PFSK-1 (cell line): Measurements from ENCODE around the gene PTRH1.

Experiments used
- FOXP2 ChIP-seq: optimal IDR thresholded peaks from 2 replicates; pipeline ENCODE3; 2011; ENCODE audit warnings: borderline replicate concordance, control low read depth, inconsistent platforms; ENCODE audit not compliant: insufficient read depth; ENCODE audit errors: extremely low read length, extremely low read depth
- POLR2AphosphoS5 ChIP-seq: IDR thresholded peaks from 2 replicates; pipeline ENCODE4 v1.6.1; 2012; ENCODE audit warnings: low read depth, mild to moderate bottlenecking, control low read depth, low read length, moderate library complexity
- SIN3A ChIP-seq: IDR thresholded peaks from 2 replicates; pipeline ENCODE4 v1.6.1; 2012; ENCODE audit warnings: mild to moderate bottlenecking, low read length, moderate library complexity, borderline replicate concordance; ENCODE audit not compliant: insufficient read depth
- TAF1 ChIP-seq: IDR thresholded peaks from 2 replicates; pipeline ENCODE4 v1.6.1; 2012; ENCODE audit warnings: low read length, control low read depth, borderline replicate concordance; ENCODE audit not compliant: insufficient read depth
- TF ChIP-seq, protein P1 (sequence below), 2 experiments: IDR thresholded peaks; 2 replicates each; pipeline versions ENCODE4 v1.6.1 to v1.8.0; 2011 to 2012; ENCODE audit warnings: low read depth in 2 of 2, low read length in 2 of 2, control low read depth in 1 of 2, inconsistent platforms in 1 of 2, mild to moderate bottlenecking in 1 of 2, moderate library complexity in 1 of 2; ENCODE audit not compliant: insufficient read depth in 1 of 2

PTRH1 gene

DNA sequence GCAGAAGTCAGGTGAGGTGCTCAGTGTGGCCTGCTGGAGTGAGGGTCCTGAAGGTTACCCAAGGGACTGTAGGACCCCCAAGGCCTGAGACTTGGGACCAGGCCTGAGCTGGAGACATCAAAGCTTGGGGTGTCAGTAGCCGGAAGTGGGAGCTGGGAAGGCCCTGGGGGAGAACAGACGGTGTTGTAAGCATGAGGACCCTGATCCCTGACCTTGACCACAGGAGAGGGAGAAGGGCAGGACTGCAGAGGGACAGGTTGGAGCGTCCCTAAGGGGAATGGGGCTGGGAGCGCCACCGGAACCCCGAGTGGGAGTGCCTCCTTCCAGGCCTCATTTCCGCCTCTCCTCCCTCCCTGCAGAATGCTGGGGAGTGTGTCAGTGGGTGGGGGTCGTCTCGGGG lies 949 bp upstream of the PTRH1 start:
- no peak for TF ChIP-seq SIN3A
- TF ChIP-seq FOXP2 = no peak
- TF ChIP-seq, protein P1, sequence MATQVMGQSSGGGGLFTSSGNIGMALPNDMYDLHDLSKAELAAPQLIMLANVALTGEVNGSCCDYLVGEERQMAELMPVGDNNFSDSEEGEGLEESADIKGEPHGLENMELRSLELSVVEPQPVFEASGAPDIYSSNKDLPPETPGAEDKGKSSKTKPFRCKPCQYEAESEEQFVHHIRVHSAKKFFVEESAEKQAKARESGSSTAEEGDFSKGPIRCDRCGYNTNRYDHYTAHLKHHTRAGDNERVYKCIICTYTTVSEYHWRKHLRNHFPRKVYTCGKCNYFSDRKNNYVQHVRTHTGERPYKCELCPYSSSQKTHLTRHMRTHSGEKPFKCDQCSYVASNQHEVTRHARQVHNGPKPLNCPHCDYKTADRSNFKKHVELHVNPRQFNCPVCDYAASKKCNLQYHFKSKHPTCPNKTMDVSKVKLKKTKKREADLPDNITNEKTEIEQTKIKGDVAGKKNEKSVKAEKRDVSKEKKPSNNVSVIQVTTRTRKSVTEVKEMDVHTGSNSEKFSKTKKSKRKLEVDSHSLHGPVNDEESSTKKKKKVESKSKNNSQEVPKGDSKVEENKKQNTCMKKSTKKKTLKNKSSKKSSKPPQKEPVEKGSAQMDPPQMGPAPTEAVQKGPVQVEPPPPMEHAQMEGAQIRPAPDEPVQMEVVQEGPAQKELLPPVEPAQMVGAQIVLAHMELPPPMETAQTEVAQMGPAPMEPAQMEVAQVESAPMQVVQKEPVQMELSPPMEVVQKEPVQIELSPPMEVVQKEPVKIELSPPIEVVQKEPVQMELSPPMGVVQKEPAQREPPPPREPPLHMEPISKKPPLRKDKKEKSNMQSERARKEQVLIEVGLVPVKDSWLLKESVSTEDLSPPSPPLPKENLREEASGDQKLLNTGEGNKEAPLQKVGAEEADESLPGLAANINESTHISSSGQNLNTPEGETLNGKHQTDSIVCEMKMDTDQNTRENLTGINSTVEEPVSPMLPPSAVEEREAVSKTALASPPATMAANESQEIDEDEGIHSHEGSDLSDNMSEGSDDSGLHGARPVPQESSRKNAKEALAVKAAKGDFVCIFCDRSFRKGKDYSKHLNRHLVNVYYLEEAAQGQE (IDR thresholded peaks at IDR 0.05; ENCODE audit: insufficient read depth in 1 of 2, low read depth in 2 of 2, low read length in 2 of 2) = no peak
- TF ChIP-seq TAF1 = no peak

DNA sequence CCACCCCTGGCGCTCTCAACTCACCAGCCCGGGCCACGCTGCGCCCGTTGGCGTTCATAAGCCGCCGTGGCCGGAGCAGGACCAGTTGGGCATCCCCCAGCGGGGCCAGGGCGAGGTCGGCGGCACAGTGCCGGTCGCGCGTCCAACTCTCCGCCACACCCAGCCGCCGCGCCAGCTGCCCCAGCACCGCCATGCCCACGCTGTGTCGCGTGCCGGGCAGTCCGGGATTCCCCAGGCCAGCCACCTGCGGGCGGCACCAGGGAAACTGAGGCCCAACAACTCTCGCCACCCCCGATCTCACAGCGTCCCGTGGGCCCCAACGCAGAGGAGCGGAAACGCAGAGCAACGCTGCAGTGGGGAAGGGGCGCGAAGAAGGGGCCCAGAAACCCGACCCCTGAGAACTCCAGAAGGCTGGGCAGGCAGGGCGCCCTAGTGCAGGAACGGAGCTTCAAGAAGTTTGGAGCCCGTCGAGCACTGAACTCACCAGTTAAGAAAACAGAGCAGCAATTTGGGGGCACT lies 453 bp downstream of the PTRH1 start:
- TF ChIP-seq SIN3A = no peak
- no peak for TF ChIP-seq POLR2AphosphoS5
- no peak for TF ChIP-seq TAF1
- TF ChIP-seq, protein P1 (IDR thresholded peaks at IDR 0.05; ENCODE audit: insufficient read depth in 1 of 2, low read depth in 2 of 2, low read length in 2 of 2) = no peak
- no peak for TF ChIP-seq FOXP2

GRCh38 chr9:127714020-127714750 lies 1.3 kb downstream of the PTRH1 start:
- TF ChIP-seq POLR2AphosphoS5 (no peak), FOXP2 (no peak), TAF1 (no peak)
- TF ChIP-seq, protein P1 (IDR thresholded peaks at IDR 0.05; ENCODE audit: insufficient read depth in 1 of 2, low read depth in 2 of 2, low read length in 2 of 2) = no peak

DNA sequence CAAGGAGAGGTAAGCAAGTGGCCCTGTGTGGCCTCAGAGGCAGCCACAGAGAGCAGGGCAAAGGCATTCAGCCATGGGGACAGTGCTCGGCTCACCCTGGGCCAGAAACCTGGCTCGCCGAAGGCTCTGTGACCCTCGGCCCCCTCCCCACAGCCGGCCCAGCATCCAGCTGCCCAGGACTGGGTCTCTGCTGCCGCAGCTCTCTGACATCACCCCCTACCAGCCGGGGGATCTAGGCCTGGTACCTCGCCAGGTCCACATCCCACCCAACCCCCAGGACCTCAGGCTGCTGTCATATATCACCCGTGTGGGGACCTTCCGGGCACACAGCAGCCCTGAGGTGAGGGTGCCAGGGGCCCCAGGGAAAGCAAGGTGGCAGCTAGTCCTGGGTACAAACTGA lies 2.6 kb downstream of the PTRH1 start:
- TF ChIP-seq, protein P1 (IDR thresholded peaks at IDR 0.05; ENCODE audit: insufficient read depth in 1 of 2, low read depth in 2 of 2, low read length in 2 of 2) = no peak
- no peak for TF ChIP-seq POLR2AphosphoS5
- TF ChIP-seq SIN3A = no peak
- TF ChIP-seq FOXP2 = no peak
- no peak for TF ChIP-seq TAF1

DNA sequence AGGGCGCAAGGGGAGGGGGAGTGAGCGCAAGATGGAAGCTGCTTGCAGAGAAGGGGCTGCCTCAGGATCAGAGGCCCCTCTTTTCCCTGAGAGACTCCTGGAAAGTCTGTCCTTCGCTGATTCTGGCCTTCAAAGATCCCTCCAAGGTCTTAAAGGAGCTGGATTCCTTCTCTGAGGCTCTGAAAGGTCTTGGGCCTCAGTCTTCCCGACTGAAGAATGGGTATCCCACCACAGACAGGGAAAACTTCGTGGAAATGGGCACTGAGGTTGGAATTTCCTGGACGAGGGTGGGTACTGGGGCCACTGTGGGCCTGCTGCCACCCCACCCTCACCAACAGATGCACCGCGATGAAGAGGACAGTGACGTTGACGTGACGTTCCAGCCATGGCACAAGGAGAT lies 3.1 kb downstream of the PTRH1 start:
- TF ChIP-seq, protein P1 (IDR thresholded peaks at IDR 0.05; ENCODE audit: insufficient read depth in 1 of 2, low read depth in 2 of 2, low read length in 2 of 2) = no peak
- no peak for TF ChIP-seq FOXP2
- TF ChIP-seq POLR2AphosphoS5 = no peak
